HUES48 (cell line): ENCODE results near the gene DQX1.
"Not testable (repeated sequence)": the region's sequence is repeated elsewhere in the genome, so short reads cannot be mapped to it uniquely, and the experiment has no call there.

Experiments used
- H3K27ac ChIP-seq: one replicate; pipeline ENCODE4 v1.7.0; 2013; ENCODE audit warnings: low read depth, low read length, inconsistent platforms
- H3K27me3 ChIP-seq: 2 replicates; pipeline ENCODE4 v1.6.1; 2013; ENCODE audit warnings: mild to moderate bottlenecking, low read length; ENCODE audit not compliant: control insufficient read depth, insufficient read depth
- H3K36me3 ChIP-seq: 2 replicates; pipeline ENCODE4 v1.6.1; 2013; ENCODE audit warnings: low read length; ENCODE audit not compliant: control insufficient read depth, insufficient read depth
- H3K4me1 ChIP-seq: 2 replicates; pipeline ENCODE4 v1.6.1; 2013; ENCODE audit warnings: mild to moderate bottlenecking, low read length; ENCODE audit not compliant: control insufficient read depth, insufficient read depth
- H3K4me3 ChIP-seq: 2 replicates; pipeline ENCODE4 v1.5.1; 2013; ENCODE audit warnings: mild to moderate bottlenecking, low read depth, low read length
- H3K9ac ChIP-seq: 2 replicates; pipeline ENCODE4 v1.6.1; 2013; ENCODE audit warnings: mild to moderate bottlenecking, low read depth, low read length, moderate library complexity
- H3K9me3 ChIP-seq: 2 replicates; pipeline ENCODE4 v1.6.1; 2013; ENCODE audit warnings: low read length; ENCODE audit not compliant: control insufficient read depth, insufficient read depth

Gene DQX1

DNA sequence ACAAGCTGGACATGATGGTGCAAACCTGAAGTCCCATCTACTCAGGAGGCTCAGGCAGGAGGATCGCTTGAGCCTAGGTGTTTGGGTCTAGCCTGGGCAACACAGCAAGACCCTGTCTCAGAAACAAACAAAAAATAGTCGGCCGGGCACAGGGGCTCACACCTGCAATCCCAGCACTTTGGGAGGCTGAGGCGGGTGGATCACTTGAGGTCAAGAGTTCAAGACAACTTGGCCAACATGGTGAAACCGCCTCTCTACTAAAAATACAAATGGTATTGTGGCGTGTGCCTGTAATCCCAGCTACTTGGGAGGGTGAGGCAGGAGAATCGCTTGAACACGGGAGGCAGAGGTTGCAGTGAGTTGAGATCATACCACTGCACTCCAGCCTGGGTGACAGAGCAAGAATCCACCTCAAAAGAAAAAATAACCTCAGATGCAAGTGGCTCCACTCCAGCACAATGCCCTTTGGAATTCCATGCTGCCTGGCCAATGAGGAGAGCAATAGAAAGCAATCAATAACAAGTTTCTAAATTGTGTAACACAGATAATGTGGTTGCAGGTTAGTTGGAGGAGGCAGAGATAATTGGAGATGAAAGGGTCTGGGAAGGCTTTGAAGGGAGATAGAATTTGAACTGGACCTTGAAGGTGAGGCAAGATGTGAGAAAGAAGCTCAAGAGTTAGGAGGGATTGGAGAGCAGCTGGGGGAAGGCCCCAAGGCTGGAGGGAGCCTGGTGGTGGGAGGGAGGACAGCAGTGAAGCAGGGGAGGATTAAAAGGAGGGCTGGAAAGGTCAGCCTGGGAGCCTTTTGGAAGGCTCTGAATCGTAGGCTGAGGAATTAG is 37.2 kb downstream of the DQX1 start:
- Histone ChIP-seq H3K4me1 (no peaks in the 10 kb centered on the region), H3K4me3 (no peak overlapping the region), H3K9me3 (no peaks in the 10 kb centered on the region), H3K27me3 (no peaks in the 10 kb centered on the region), H3K36me3 (peaks cover 44% of the 10 kb centered on the region), H3K27ac (no peak overlapping the region), H3K9ac (no peak overlapping the region)

DNA sequence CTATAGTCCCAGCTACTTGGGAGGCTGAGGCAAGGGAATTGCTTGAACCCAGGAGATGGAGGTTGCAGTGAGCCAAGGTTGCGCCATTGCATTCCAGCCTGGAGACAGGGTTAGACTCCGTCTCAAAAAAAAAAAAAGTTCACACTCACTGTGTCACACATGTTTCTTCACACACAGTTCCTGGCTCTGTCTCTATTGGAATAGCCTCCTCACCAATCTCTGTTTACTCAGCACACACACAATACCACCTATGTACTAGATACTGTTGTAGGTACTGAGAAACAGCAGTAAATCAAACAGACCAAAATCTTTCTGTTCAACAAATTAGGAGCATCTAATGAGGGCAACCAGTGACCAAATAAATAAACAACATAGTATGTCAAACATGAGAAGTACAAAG is 39.9 kb downstream of the DQX1 start:
- peaks cover 5% of the 10 kb centered on the region for H3K4me1 ChIP-seq
- H3K27me3 ChIP-seq, result no peaks in the 10 kb centered on the region
- H3K9me3 ChIP-seq, result no peaks in the 10 kb centered on the region
- H3K27ac ChIP-seq, result no peak overlapping the region
- no peak overlapping the region for H3K4me3 ChIP-seq
- no peak overlapping the region for H3K9ac ChIP-seq
- peaks cover 21% of the 10 kb centered on the region for H3K36me3 ChIP-seq

DNA sequence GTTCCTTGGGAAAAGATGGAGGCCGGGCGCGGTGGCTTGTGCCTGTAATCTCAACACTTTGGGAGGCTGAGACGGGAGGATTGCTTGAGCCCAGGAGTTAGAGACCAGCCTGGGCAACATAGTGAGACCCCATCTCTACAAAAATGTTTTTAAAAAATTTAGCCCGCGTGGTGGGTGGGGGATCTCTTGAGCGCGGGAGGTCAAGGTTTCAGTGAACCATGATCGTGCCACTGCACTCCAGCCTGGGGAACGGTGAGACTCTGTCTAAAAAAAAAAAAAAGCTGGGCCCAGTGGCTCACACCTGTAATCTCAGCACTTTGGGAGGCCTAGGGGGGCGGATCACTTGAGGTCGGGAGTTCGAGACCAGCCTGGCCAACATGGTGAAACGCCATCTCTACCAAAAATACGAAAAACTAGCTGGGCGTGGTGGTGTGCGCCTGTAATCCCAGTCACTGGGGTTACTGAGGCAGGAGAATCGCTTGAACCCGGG is 42.3 kb downstream of the DQX1 start:
- H3K27me3 ChIP-seq, H3K27ac ChIP-seq, H3K9me3 ChIP-seq, H3K4me1 ChIP-seq, H3K9ac ChIP-seq: not testable (repeated sequence)
- H3K4me3 ChIP-seq, result peak overlapping the region; percentile 78
- H3K36me3 ChIP-seq, result peaks cover 29% of the 10 kb centered on the region

DNA sequence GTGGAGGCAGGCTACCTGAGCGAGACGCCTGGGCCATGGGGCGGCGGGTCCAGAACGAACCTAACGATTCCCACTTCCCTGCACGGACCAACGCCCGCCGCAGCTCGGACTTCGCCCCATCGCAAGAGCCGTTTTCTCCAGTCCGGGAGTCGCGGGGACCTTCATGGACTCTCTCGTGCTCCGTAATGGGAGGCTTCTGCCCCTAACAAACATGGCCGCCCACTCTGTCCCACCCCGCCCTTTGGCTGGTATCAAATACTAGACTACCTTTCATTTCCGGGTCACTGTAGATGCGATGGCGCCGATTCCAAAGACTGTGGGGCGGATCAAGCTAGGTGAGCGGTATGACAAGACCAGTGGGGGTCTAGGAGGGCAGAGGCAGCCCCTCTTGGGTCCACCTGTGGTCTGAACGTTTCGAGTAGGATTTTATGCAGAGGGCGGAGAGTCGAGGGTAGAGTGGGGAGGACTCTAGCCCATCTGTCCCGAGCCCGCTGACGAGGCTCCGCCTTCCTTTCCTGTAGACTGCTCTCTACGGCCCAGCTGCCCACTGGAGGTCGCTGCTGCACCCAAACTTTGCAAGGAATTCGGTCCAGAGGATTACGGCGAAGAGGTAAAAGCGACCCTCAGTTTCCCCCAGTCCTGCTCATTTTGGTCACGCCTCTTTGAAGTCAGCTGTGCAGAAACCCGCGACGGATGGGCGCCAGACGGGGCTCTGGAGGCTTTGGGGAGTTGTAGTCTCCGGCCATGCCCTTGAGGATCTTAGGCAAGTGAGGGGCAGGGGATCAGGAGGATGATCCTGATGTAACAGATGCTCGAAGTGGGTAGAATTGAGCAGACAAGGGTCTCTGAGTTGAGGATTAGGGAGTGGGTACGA is 43.0 kb downstream of the DQX1 start, which contains the start of the genes CCDC142 and TTC31:
Gene CCDC142 (minus strand): TSS at position 198 of the 874 bp plus-strand sequence. CDS start 161 bp downstream, at position 37.
Gene TTC31 (plus strand): TSS at position 281 of the 874 bp plus-strand sequence. CDS start 15 bp downstream, at position 296.
- Histone ChIP-seq H3K27me3 (no peaks in the 10 kb centered on the region), H3K27ac (peak within 1 kb of the TSS; percentile 90), H3K9ac (peak within 1 kb of the TSS; percentile 76), H3K9me3 (no peaks in the 10 kb centered on the region), H3K4me1 (peaks cover 6% of the 10 kb centered on the region), H3K36me3 (peaks cover 29% of the 10 kb centered on the region), H3K4me3 (peak within 1 kb of the TSS; percentile 78)

DNA sequence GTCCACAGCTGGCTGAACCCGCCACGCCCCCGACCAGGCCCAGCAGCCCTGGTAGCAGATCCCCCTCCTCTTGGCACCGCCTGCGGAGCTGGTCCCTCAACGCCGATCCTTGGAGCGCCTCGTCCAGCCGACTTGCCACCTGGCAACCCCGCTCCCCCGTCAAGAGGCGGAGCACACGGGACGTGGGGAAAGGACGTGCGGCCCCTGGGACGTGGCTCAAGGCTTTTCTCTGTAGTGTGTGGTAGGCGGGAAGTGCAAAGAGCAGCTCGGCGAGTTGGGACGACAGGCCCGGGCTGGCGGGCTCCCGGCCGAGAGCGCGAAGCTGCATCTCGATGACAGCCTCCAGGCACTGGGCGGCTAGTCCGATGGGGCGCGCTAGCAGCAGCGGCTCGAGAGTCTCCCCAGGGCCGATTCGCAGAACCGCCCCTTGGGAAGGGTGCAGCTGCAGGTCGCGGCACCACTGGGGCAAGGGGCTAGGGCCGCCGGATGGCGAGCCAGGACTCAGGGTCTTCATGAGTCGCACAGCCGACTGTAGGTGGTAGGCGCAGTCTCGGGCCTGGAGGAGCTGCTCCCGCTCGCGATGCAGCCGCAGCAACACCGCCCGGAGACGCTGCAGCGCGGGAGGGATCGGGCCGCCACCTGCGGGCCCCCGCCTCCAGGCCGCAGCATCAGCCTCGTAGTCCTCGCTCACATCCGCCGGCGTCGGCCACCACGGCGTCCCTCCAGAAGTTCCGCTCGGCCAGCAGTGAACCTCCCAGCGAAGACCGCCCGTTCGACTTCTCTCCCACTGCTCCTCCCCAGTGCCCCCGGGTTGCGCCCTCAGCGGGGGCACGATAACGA is 43.9 kb downstream of the DQX1 start:
- H3K27ac ChIP-seq, result peak overlapping the region; percentile 90
- peak overlapping the region; percentile 78 for H3K4me3 ChIP-seq
- H3K4me1 ChIP-seq, result peaks cover 6% of the 10 kb centered on the region
- no peaks in the 10 kb centered on the region for H3K27me3 ChIP-seq
- H3K9me3 ChIP-seq, result no peaks in the 10 kb centered on the region
- H3K9ac ChIP-seq, result peak overlapping the region; percentile 76
- H3K36me3 ChIP-seq, result peaks cover 34% of the 10 kb centered on the region

DNA sequence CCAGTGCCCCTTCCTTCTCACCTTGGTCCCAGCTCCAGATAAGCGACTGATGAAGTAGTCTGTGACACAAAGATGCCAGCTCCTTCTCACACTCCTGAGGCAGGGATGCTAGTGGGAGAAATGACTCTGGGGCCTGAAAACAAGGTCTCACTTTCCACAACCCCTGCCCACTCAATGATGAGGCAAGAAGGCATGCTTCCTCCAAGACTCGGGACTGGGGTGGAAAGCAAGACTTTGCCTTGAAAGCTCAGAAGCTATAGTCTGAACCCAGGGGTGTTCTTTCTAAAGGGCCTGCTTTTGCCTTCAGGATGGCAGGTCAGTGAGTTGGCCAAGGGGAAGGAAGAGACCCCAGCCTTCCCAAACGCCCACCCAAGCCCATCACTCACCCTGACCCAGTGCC is 44.6 kb downstream of the DQX1 start:
- Histone ChIP-seq H3K4me1 (peaks cover 6% of the 10 kb centered on the region), H3K36me3 (peaks cover 36% of the 10 kb centered on the region)

DNA sequence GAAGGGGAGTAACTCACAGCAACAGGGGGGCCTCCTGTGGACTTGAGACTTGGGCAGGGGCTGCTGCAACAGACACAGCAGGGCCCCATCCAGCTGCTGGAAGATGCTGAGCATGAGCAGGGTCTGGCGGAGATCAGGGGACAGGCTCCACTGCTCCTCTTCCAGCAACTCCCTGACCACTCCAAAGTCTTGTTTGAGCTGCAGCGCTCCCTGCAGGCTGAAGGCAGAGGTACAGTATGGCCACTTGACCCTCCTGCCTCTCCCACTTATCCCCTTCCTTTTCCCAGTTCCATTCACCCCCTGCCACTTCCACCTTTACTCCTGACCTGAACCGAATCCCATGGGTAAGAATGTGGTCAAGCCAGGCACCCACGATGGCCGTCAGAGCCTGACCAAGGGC is 51.1 kb downstream of the DQX1 start:
- Histone ChIP-seq H3K36me3 (peaks cover 36% of the 10 kb centered on the region), H3K27me3 (no peaks in the 10 kb centered on the region), H3K9me3 (no peaks in the 10 kb centered on the region), H3K27ac (no peak overlapping the region), H3K9ac (no peak overlapping the region), H3K4me3 (no peak overlapping the region), H3K4me1 (peaks cover 10% of the 10 kb centered on the region; the same call in 1 of the 2 replicates)

More for the DNA sequence above, 44.6 kb downstream of the DQX1 start:
- H3K27ac ChIP-seq, result no peak overlapping the region
- peak overlapping the region; percentile 78 for H3K4me3 ChIP-seq
- no peaks in the 10 kb centered on the region for H3K27me3 ChIP-seq
- H3K9me3 ChIP-seq, result no peaks in the 10 kb centered on the region
- no peak overlapping the region for H3K9ac ChIP-seq

DNA sequence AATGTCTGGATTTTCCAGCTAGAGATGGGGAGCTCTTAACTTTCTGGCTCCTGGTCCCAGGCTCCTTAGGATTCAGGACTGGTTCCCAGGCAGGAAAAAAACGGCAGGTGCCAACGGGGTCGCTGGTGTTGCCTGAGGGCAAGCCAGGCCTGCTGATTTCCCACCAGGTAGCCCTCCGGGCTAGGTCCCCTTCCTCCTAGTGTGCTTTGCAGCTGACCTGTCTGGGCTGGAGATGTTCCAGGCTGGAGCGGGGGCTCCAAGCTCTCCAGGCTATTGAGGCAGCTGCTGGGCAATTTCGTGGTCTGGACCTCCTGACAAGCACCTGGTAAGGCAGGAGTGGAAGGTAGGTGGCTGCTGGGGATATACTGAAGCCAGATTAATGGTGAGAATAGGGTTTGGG is 51.5 kb downstream of the DQX1 start:
- no peaks in the 10 kb centered on the region for H3K27me3 ChIP-seq
- H3K4me1 ChIP-seq, result peaks cover 10% of the 10 kb centered on the region; the same call in 1 of the 2 replicates
- no peak overlapping the region for H3K9ac ChIP-seq
- H3K9me3 ChIP-seq, result no peaks in the 10 kb centered on the region
- no peak overlapping the region for H3K4me3 ChIP-seq
- H3K27ac ChIP-seq, result no peak overlapping the region
- H3K36me3 ChIP-seq, result peaks cover 31% of the 10 kb centered on the region

DNA sequence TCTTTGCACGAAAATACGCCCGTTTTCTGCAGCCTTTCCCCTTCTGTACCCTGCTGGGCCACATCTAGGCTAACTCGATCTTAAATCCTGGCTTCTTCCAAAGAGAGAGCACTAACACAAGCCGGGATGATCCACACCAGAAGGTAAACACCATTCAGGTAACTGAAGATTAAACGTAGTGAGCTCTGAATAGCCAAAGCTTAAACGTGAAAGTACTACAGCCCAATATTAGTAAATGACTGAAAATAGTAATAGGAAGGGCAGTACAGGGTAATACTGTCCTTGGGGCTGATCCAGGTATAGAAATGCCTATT is 53.1 kb downstream of the DQX1 start:
- Histone ChIP-seq H3K9me3 (no peaks in the 10 kb centered on the region), H3K27ac (peak overlapping the region; percentile 95), H3K4me1 (peaks cover 10% of the 10 kb centered on the region; the same call in 1 of the 2 replicates), H3K36me3 (peaks cover 27% of the 10 kb centered on the region), H3K9ac (peak overlapping the region; percentile 81), H3K27me3 (no peaks in the 10 kb centered on the region), H3K4me3 (peak overlapping the region; percentile 99)
